Measurements from ENCODE around the gene ERAL1. TPM values are rescaled to one million over a fixed set of nuclear protein-coding genes. Genes with fewer than 3 reads are reported as not detected.

Gene ERAL1
- total and polyA plus RNA-seq, 2 of the 13 experiments (the other 11 are each of a cell fraction or from before 2014, with no cell fraction given), result 46.9 to 72.2 TPM

DNA sequence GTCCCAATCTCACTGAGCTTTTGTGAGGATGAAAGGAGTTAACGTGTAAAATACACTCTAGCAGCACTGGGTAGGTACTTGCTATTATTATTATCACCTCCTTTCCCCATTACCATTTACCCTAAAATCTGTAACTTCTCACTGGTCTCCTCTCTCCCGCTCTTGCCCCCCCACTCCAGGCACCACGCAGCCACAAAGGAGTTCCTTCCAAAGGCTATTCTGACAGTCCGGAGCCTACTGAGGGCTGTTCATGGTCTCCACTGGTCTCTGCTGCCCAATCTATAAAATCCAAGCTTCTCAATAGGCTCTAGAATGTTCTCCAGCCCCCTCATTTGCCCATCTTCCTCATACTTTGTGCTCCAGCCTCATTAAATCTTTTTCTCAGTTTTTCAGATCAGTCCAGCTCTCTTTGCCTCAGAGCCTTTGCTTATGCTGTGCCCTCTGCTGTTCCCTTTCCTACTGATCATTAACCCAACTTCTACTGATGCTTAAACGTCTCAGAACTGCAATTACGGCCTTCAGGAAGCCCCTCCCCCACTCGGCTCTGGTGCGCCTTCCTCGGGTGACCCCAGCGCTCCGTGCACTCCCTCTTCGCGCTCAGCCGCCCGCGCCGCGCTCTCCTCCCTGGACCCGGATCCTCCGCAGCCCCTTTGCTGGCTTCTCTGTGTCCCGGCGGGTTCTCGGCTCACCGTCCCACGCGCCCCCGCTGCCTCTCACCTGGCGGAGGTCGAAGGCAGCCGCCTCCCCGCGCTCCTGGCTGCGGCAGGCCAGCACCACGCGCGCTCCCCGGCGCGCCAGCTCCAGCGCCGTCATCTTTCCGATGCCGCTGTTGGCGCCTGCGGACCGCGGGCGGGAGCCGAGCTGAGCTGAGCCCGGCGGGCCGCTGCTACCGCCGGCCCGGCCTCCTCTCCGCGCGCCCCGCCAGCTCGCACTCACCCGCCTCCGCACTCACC is 47.3 kb downstream of the ERAL1 start (continued):
- TF ChIP-seq ZNF234 (CRISPR knock-in tag; conservative IDR thresholded peaks at IDR 0.05) (0 out of 2 replicates have a peak, but pooled peaks have one; percentile 42), ZNF768 (CRISPR knock-in tag; IDR thresholded peaks at IDR 0.05) (peak; percentile 44), MXD4 (CRISPR knock-in tag; IDR thresholded peaks at IDR 0.05) (no peak), ZIK1 (CRISPR knock-in tag; IDR thresholded peaks at IDR 0.05; ENCODE audit: borderline replicate concordance, low read depth) (no peak), MYNN (CRISPR knock-in tag; IDR thresholded peaks at IDR 0.05; ENCODE audit: low read depth) (no peak), ZNF589 (CRISPR knock-in tag; conservative IDR thresholded peaks at IDR 0.05) (no peak; the same call in 1 of the 2 replicates), U2AF1 (optimal IDR thresholded peaks at IDR 0.05; ENCODE audit: low read depth, low read length) (no peak), KLF16 (CRISPR knock-in tag; IDR thresholded peaks at IDR 0.05) (no peak; a peak in 1 of 4 replicates), ATRX (CRISPR knock-in tag; IDR thresholded peaks at IDR 0.05; ENCODE audit: borderline replicate concordance) (no peak), MXD3 (CRISPR knock-in tag; IDR thresholded peaks at IDR 0.05) (0 out of 2 replicates have a peak, but pooled peaks have one; percentile 21), TGIF2 (CRISPR knock-in tag; IDR thresholded peaks at IDR 0.05) (no peak), ZNF142 (CRISPR knock-in tag; IDR thresholded peaks at IDR 0.05) (0 out of 2 replicates have a peak, but pooled peaks have one; percentile 62), EEA1 (CRISPR knock-in tag; IDR thresholded peaks at IDR 0.05; ENCODE audit: borderline replicate concordance) (no peak), ETV5 (CRISPR knock-in tag; IDR thresholded peaks at IDR 0.05; ENCODE audit: borderline replicate concordance) (no peak)
- TF ChIP-seq, protein P1, sequence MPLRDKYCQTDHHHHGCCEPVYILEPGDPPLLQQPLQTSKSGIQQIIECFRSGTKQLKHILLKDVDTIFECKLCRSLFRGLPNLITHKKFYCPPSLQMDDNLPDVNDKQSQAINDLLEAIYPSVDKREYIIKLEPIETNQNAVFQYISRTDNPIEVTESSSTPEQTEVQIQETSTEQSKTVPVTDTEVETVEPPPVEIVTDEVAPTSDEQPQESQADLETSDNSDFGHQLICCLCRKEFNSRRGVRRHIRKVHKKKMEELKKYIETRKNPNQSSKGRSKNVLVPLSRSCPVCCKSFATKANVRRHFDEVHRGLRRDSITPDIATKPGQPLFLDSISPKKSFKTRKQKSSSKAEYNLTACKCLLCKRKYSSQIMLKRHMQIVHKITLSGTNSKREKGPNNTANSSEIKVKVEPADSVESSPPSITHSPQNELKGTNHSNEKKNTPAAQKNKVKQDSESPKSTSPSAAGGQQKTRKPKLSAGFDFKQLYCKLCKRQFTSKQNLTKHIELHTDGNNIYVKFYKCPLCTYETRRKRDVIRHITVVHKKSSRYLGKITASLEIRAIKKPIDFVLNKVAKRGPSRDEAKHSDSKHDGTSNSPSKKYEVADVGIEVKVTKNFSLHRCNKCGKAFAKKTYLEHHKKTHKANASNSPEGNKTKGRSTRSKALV (CRISPR knock-in tag; IDR thresholded peaks at IDR 0.05), result peak; percentile 87
- TF ChIP-seq, protein P2, sequence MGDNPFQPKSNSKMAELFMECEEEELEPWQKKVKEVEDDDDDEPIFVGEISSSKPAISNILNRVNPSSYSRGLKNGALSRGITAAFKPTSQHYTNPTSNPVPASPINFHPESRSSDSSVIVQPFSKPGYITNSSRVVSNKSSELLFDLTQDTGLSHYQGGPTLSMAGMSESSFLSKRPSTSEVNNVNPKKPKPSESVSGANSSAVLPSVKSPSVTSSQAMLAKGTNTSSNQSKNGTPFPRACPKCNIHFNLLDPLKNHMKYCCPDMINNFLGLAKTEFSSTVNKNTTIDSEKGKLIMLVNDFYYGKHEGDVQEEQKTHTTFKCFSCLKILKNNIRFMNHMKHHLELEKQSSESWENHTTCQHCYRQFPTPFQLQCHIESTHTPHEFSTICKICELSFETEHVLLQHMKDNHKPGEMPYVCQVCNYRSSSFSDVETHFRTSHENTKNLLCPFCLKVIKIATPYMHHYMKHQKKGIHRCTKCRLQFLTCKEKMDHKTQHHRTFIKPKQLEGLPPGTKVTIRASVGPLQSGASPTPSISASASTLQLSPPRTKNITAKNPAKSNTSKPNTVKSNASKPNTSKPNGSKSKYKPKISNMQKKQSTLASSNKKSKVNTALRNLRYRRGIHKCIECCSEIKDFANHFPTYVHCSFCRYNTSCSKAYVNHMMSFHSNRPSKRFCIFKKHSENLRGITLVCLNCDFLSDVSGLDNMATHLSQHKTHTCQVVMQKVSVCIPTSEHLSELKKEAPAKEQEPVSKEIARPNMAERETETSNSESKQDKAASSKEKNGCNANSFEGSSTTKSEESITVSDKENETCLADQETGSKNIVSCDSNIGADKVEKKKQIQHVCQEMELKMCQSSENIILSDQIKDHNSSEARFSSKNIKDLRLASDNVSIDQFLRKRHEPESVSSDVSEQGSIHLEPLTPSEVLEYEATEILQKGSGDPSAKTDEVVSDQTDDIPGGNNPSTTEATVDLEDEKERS (CRISPR knock-in tag; IDR thresholded peaks at IDR 0.05), result no peak

Measured in HepG2 (cell line).